ENCODE results near the gene HPSE2.

- TF ChIP-seq CTCF (IDR thresholded peaks at IDR 0.05; ENCODE audit: insufficient read depth, low read length, poor library complexity, severe bottlenecking) (no peak), EZH2phosphoT487 (conservative IDR thresholded peaks at IDR 0.05; ENCODE audit: low read length) (no peak)
These were observed 221.8 kb downstream of the HPSE2 start for GRCh38 chr10:99013885-99014284.
